K562 (cell line): Measurements from ENCODE around the gene KAT14. TPM values are rescaled to one million over a fixed set of nuclear protein-coding genes. Genes with fewer than 3 reads are reported as not detected.

Experiments used
- ATAC-seq: fragments of 200-7000 bp; cut with Tn5 transposase; 3 replicates; pipeline ENCODE4 v1.9.1; 2020; ENCODE audit warnings: moderate library complexity
- BruUV-seq: library from RNA; stranded (reverse); fragments of 400-500 nt; replicated peaks from 2 replicates; lab custom pipeline; 2021; lab: Mats Ljungman, UMichigan
- CTCF ChIA-PET: fragments of 300-600 bp; formaldehyde crosslinking; extraction: SDS; loops from one replicate; lab custom pipeline; 2021; ENCODE audit warnings: low intra/inter-chr PET ratio; lab: Yijun Ruan, JAX
- POLR2A ChIA-PET: fragments of 300-600, 350-650 bp; sonication (Branson Sonifier 250); formaldehyde crosslinking; extraction: SDS; loops from one replicate; lab custom pipeline; 2021; ENCODE audit warnings: antibody characterized with exemption, inconsistent platforms; lab: Yijun Ruan, JAX
- DNase-seq, 4 experiments: peaks; one replicate each; pipeline versions ENCODE4 v3.0.0 to v3.0.0-alpha.2; 2011 to 2018; ENCODE audit warnings: low spot score in 3 of 4, mixed read lengths in 3 of 4; ENCODE audit errors: extremely low read depth in 1 of 4
- FAIRE-seq: peaks from 2 replicates; lab custom pipeline; 2011; peaks lifted over from hg19 to GRCh38; lab: Jason Lieb, UNC
- H2AFZ ChIP-seq: 2 replicates; pipeline ENCODE4 v1.6.0; 2011; ENCODE audit warnings: low read depth, low read length, control low read depth, inconsistent platforms
- H3K27ac ChIP-seq: fragments of 200-600 bp; 3 replicates; pipeline ENCODE4 v1.8.0; 2011; ENCODE audit warnings: low read depth, mild to moderate bottlenecking, control low read depth, inconsistent platforms, low read length, moderate library complexity, mixed read lengths; ENCODE audit errors: extremely low read depth
- H3K27me3 ChIP-seq, 2 experiments: fragments of 300-600 bp in 1 of 2; 2 replicates in 1 of 2; 3 replicates in 1 of 2; pipeline versions ENCODE4 v1.6.0 to v1.8.0; 2011; ENCODE audit warnings: inconsistent platforms in 2 of 2, low read length in 2 of 2, mild to moderate bottlenecking in 1 of 2, mixed read lengths in 1 of 2, moderate library complexity in 1 of 2; ENCODE audit not compliant: control insufficient read depth in 2 of 2, insufficient read depth in 2 of 2
- H3K36me3 ChIP-seq: fragments of 300-600 bp; 3 replicates; pipeline ENCODE4 v1.8.0; 2011; ENCODE audit warnings: mild to moderate bottlenecking, low read length, inconsistent platforms; ENCODE audit not compliant: control insufficient read depth, insufficient read depth
- H3K4me1 ChIP-seq, 2 experiments: fragments of 200-600 bp in 1 of 2; replicated peaks in 1 of 2; 2 replicates in 1 of 2; 3 replicates in 1 of 2; pipeline versions ENCODE4 v1.5.1 to v1.8.0; 2011; ENCODE audit warnings: inconsistent platforms in 2 of 2, low read length in 2 of 2, mild to moderate bottlenecking in 1 of 2, mixed read lengths in 1 of 2, moderate library complexity in 1 of 2; ENCODE audit not compliant: control insufficient read depth in 2 of 2, insufficient read depth in 2 of 2
- H3K4me2 ChIP-seq: 2 replicates; pipeline ENCODE4 v1.6.1; 2011; ENCODE audit warnings: low read length, control low read depth, inconsistent platforms, mixed read lengths; ENCODE audit not compliant: insufficient read depth
- H3K4me3 ChIP-seq: fragments of 200-600 bp; sonication (generic), shearing (Covaris generic); 2 replicates; pipeline ENCODE4 v1.5.1; 2016; ENCODE audit warnings: control low read depth, inconsistent platforms
- H3K79me2 ChIP-seq: fragments of 200-600 bp; 3 replicates; pipeline ENCODE4 v1.8.0; 2011; ENCODE audit warnings: low read length, inconsistent platforms; ENCODE audit not compliant: control insufficient read depth, insufficient read depth
- H3K9ac ChIP-seq, 2 experiments: 2 replicates each; pipeline versions ENCODE4 v1.6.0 to v1.6.1; 2011; ENCODE audit warnings: low read depth in 2 of 2, low read length in 2 of 2, control low read depth in 1 of 2, inconsistent platforms in 1 of 2, mild to moderate bottlenecking in 1 of 2, mixed read lengths in 1 of 2; ENCODE audit not compliant: insufficient read depth in 1 of 2
- H3K9me1 ChIP-seq: one replicate; pipeline ENCODE4 v1.6.0; 2011; ENCODE audit warnings: inconsistent platforms, mild to moderate bottlenecking, low read length, moderate library complexity; ENCODE audit not compliant: control insufficient read depth, insufficient read depth
- H3K9me3 ChIP-seq: replicated peaks from 2 replicates; pipeline ENCODE4 v1.5.1; 2011; ENCODE audit warnings: low read depth, low read length, inconsistent platforms; ENCODE audit not compliant: control insufficient read depth, insufficient read depth
- H4K20me1 ChIP-seq: replicated peaks from 2 replicates; pipeline ENCODE4 v1.6.1; 2011; ENCODE audit warnings: low read length, inconsistent platforms, mixed read lengths; ENCODE audit not compliant: control insufficient read depth, insufficient read depth
- COPS2 ChIP-seq: fragments of 450-650 bp; conservative IDR thresholded peaks from 2 replicates; pipeline ENCODE4 v1.6.1; 2016; ENCODE audit warnings: mild to moderate bottlenecking, moderate library complexity
- ETV5 ChIP-seq: sonication (generic); formaldehyde crosslinking; IDR thresholded peaks from 2 replicates; pipeline ENCODE4 v1.4.0; 2020; ENCODE audit warnings: low read depth, mild to moderate bottlenecking, missing genetic modification reagents
- EWSR1 ChIP-seq: fragments of 450-650 bp; IDR thresholded peaks from 2 replicates; pipeline ENCODE4 v1.6.1; 2018; ENCODE audit warnings: borderline replicate concordance, mild to moderate bottlenecking, low read depth, moderate library complexity; ENCODE audit not compliant: partially characterized antibody
- MCM7 ChIP-seq, 2 experiments: fragments of 450-650 bp; IDR thresholded peaks; 2 replicates each; pipeline ENCODE4 v1.6.1; 2016 to 2018
- NRF1 ChIP-seq, 2 experiments: fragments of 450-650 bp; IDR thresholded peaks in 1 of 2; conservative IDR thresholded peaks in 1 of 2; 2 replicates each; pipeline ENCODE4 v1.6.1; 2014; ENCODE audit warnings: mild to moderate bottlenecking in 2 of 2
- OTX1 ChIP-seq: fragments of 450-650 bp; formaldehyde crosslinking; IDR thresholded peaks from 2 replicates; pipeline ENCODE4 v1.4.0; 2022; ENCODE audit warnings: mild to moderate bottlenecking
- PRMT5 ChIP-seq: sonication (generic); formaldehyde crosslinking; IDR thresholded peaks from 2 replicates; pipeline ENCODE4 v1.5.0; 2020; ENCODE audit warnings: missing genetic modification reagents
- REST ChIP-seq, 2 experiments: fragments of 450-650 bp; formaldehyde crosslinking in 1 of 2; IDR thresholded peaks; 2 replicates each; pipeline versions ENCODE4 v1.4.0 to v1.6.1; 2014 to 2020; ENCODE audit warnings: mild to moderate bottlenecking in 2 of 2, borderline replicate concordance in 1 of 2, low read depth in 1 of 2
- ZBTB5 ChIP-seq: fragments of 450-650 bp; IDR thresholded peaks from 2 replicates; pipeline ENCODE4 v1.6.1; 2017; ENCODE audit warnings: antibody characterized with exemption
- ZFP36 ChIP-seq: fragments of 150-350 bp; IDR thresholded peaks from 2 replicates; pipeline ENCODE4 v1.6.1; 2018; ENCODE audit warnings: low read length, low read depth; ENCODE audit not compliant: partially characterized antibody
- ZNF282 ChIP-seq: sonication (generic); formaldehyde crosslinking; IDR thresholded peaks from 2 replicates; pipeline ENCODE4 v1.8.1; 2023; ENCODE audit warnings: missing genetic modification reagents
- ZNF3 ChIP-seq: fragments of 250-450 bp; sonication (Bioruptor Pico); IDR thresholded peaks from 2 replicates; pipeline ENCODE4 v1.5.0; 2021; ENCODE audit warnings: mild to moderate bottlenecking, moderate library complexity
- ZNF384 ChIP-seq: IDR thresholded peaks from 2 replicates; pipeline ENCODE4 v1.6.1; 2012; ENCODE audit warnings: low read depth, low read length, improper control_type of control experiment
- ZNF583 ChIP-seq: fragments of 250-450 bp; sonication (Bioruptor Pico); IDR thresholded peaks from 2 replicates; pipeline ENCODE4 v1.4.0; 2020
- ZNF77 ChIP-seq: fragments of 250-450 bp; sonication (Bioruptor Pico); IDR thresholded peaks from 2 replicates; pipeline ENCODE4 v1.5.0; 2020
- WGBS: fragments of 100-300 bp; shearing (Covaris generic); methylation state at CpG from one replicate; pipeline ENCODE4 v1.1.6; 2016; ENCODE audit warnings: low coverage, mixed read lengths; ENCODE audit not compliant: insufficient coverage; ENCODE audit errors: missing lambda C conversion rate; 5-methylcytosine and 5-hydroxymethylcytosine counted together
- in situ Hi-C: fragments of 300-500 bp; cut with MboI; formaldehyde crosslinking; loops from 4 replicates; pipeline ENCODE4 v1.15.0; 2018; ENCODE audit warnings: inconsistent platforms, mixed read lengths
- intact Hi-C: fragments of 100-400 bp; cut with micrococcal nuclease; formaldehyde crosslinking; loops from 2 replicates; pipeline ENCODE4 v1.14.2; 2022
- polyA plus RNA-seq, 8 experiments: library from polyadenylated mRNA; depleted of rRNA in 4 of 8; stranded (reverse) in 5 of 8; unstranded in 3 of 8; fragments of >200 nt; fragmentation: Nextera tagmentation in 2 of 8; fragmentation: Illumina TruSeq in 1 of 8; extraction: Ambion mirVana in 2 of 8; extraction: Trizol in 1 of 8; gene quantifications; 2 replicates each; pipeline versions ENCODE4 v1.2.1 to v1.2.3, GENCODE V29; 2011 to 2014; ENCODE audit warnings: inconsistent platforms in 1 of 8, missing spikeins in 1 of 8
- total RNA-seq, 7 experiments: library from RNA; depleted of rRNA in 6 of 7; stranded (reverse); fragments of >200 nt in 6 of 7; fragmentation: Illumina TruSeq in 2 of 7; extraction: Trizol in 2 of 7; gene quantifications; 2 replicates each; pipeline versions ENCODE4 v1.2.1 to v1.2.3, GENCODE V29; 2011 to 2021; ENCODE audit warnings: low replicate concordance in 1 of 7

KAT14 gene
- total and polyA plus RNA-seq, 9 of the 15 experiments (the other 6 are each of a cell fraction or from before 2014, with no cell fraction given): 1.7 to 7.2 (median 5.6) TPM

GRCh38 chr20:18139832-18140231 is 2.2 kb downstream of the KAT14 start:
- CTCF ChIA-PET: no interaction called here
- no peaks in the 10 kb centered on the region for H3K27me3 ChIP-seq
- peaks cover 23% of the 10 kb centered on the region for H3K79me2 ChIP-seq
- H4K20me1 ChIP-seq: no peaks in the 10 kb centered on the region
- no peaks in the 10 kb centered on the region for H3K9me3 ChIP-seq
- H2AFZ ChIP-seq: no peak overlapping the region
- WGBS: 63% methylated on average over 1 of the region's 2 CpGs
- H3K4me2 ChIP-seq: no peak overlapping the region
- no peak overlapping the region for H3K27ac ChIP-seq
- in situ Hi-C loops: no loop called here
- peaks cover 0 to 9% of the 10 kb centered on the region in 2 experiments; a peak in 3 of 5 replicates for H3K4me1 ChIP-seq
- ATAC-seq: no peak
- no peak for DNase-seq
- H3K4me3 ChIP-seq: no peak overlapping the region
- H3K9ac ChIP-seq: no peak overlapping the region
- no peaks in the 10 kb centered on the region for H3K9me1 ChIP-seq
- no peak for FAIRE-seq
- POLR2A ChIA-PET: no interaction called here
- H3K36me3 ChIP-seq: peaks cover 8% of the 10 kb centered on the region; the same call in 1 of the 3 replicates
- intact Hi-C loops: no loop called here
- no TSS peak for BruUV-seq
- no peak for TF ChIP-seq ZNF77 (CRISPR knock-in tag)
- no peak for TF ChIP-seq ZNF3 (CRISPR knock-in tag)
- no peak for TF ChIP-seq EWSR1
- no peak for TF ChIP-seq ZNF282 (CRISPR knock-in tag)
- TF ChIP-seq MCM7 (IDR thresholded peaks at IDR 0.05): no peak
- TF ChIP-seq NRF1 (conservative IDR thresholded peaks at IDR 0.05 in 1 of 2, IDR thresholded peaks at IDR 0.05 in 1 of 2): no peak
- no peak for TF ChIP-seq ETV5 (CRISPR knock-in tag)
- no peak for TF ChIP-seq ZFP36
- TF ChIP-seq ZNF384: no peak
- no peak for TF ChIP-seq REST (IDR thresholded peaks at IDR 0.05; ENCODE audit: borderline replicate concordance)
- no peak for TF ChIP-seq REST (CRISPR knock-in tag; IDR thresholded peaks at IDR 0.05; ENCODE audit: low read depth)
- TF ChIP-seq COPS2: no peak
- TF ChIP-seq OTX1 (CRISPR knock-in tag): no peak
- no peak for TF ChIP-seq PRMT5 (CRISPR knock-in tag)
- TF ChIP-seq ZNF583 (CRISPR knock-in tag): no peak
- TF ChIP-seq ZBTB5: no peak
